NCI-H2107 treated with DMSO at 0.1 percent for 48 hours (cell line): ENCODE measurements around the gene DLG1.

Source experiments
- DNase-seq: peaks from one replicate; lab custom pipeline; 2025; ENCODE audit not compliant: unreplicated experiment; lab: John Stamatoyannopoulos, UW

Gene DLG1

GRCh38 chr3:197183582-197183981 is 114.8 kb downstream of the DLG1 start:
- peak; percentile 98 for DNase-seq

GRCh38 chr3:197181741-197182140 is 116.7 kb downstream of the DLG1 start:
- DNase-seq = peak; percentile 40

GRCh38 chr3:197178998-197179397 is 119.4 kb downstream of the DLG1 start:
- no peak for DNase-seq

- no peak for DNase-seq
Observed at GRCh38 chr3:197175503-197175902, 122.9 kb downstream of the DLG1 start.

- no peak for DNase-seq
Observed at GRCh38 chr3:197174927-197175326, 123.5 kb downstream of the DLG1 start.

GRCh38 chr3:197173620-197174019 is 124.8 kb downstream of the DLG1 start:
- DNase-seq = no peak

GRCh38 chr3:197171481-197172067 is 126.8 kb downstream of the DLG1 start:
- DNase-seq = no peak

- DNase-seq = no peak
Observed at GRCh38 chr3:197169028-197169427, 129.4 kb downstream of the DLG1 start.

- DNase-seq = no peak
Observed at GRCh38 chr3:197168606-197169005, 129.8 kb downstream of the DLG1 start.

GRCh38 chr3:197168063-197168462 is 130.3 kb downstream of the DLG1 start:
- no peak for DNase-seq

- no peak for DNase-seq
Observed at GRCh38 chr3:197167549-197167948, 130.9 kb downstream of the DLG1 start.

GRCh38 chr3:197165890-197166289 is 132.5 kb downstream of the DLG1 start:
- DNase-seq = no peak

- no peak for DNase-seq
Observed at GRCh38 chr3:197155046-197155445, 143.4 kb downstream of the DLG1 start.

- DNase-seq = peak; percentile 43
Observed at GRCh38 chr3:197151580-197151979, 146.8 kb downstream of the DLG1 start.

GRCh38 chr3:197149528-197149927 is 148.9 kb downstream of the DLG1 start:
- DNase-seq = no peak

GRCh38 chr3:197144188-197144587 is 154.2 kb downstream of the DLG1 start:
- no peak for DNase-seq

GRCh38 chr3:197139586-197139985 is 158.8 kb downstream of the DLG1 start:
- DNase-seq = no peak

GRCh38 chr3:197137751-197138150 is 160.7 kb downstream of the DLG1 start:
- no peak for DNase-seq

- no peak for DNase-seq
Observed at GRCh38 chr3:197136744-197137143, 161.7 kb downstream of the DLG1 start.

- DNase-seq = no peak
Observed at GRCh38 chr3:197135212-197135611, 163.2 kb downstream of the DLG1 start.

- no peak for DNase-seq
Observed at GRCh38 chr3:197132916-197133530, 165.4 kb downstream of the DLG1 start.

- no peak for DNase-seq
Observed at GRCh38 chr3:197125636-197126035, 172.8 kb downstream of the DLG1 start.

- no peak for DNase-seq
Observed at GRCh38 chr3:197124713-197125112, 173.7 kb downstream of the DLG1 start.
